Left kidney (tissue), 1 donor: Measurements from ENCODE around the gene LSR. TPM values are rescaled to one million over a fixed set of nuclear protein-coding genes. Genes with fewer than 3 reads are reported as not detected.

Experiments
- polyA plus RNA-seq: library from polyadenylated mRNA; unstranded; fragments of 120-200 nt; gene quantifications from one replicate; pipeline ENCODE4 v1.2.1, GENCODE V29; 2013; ENCODE audit not compliant: insufficient read length

The LSR gene
- polyA plus RNA-seq, 1 donor, result 46.0 TPM

Other genes with a start within 250 kb of the LSR start
- gene GRAMD1A, start 248.7 kb upstream of the LSR start, polyA plus RNA-seq, result 62.1 TPM
- 0.96 TPM for gene SCN1B, start 218.5 kb upstream of the LSR start, polyA plus RNA-seq
- gene HPN, start 207.3 kb upstream of the LSR start, polyA plus RNA-seq, result 89.0 TPM
- gene FXYD3, start 133.2 kb upstream of the LSR start, polyA plus RNA-seq, result 18.6 TPM
- gene LGI4, start 113.9 kb upstream of the LSR start, polyA plus RNA-seq, result 2.3 TPM
- gene FXYD1, start 110.2 kb upstream of the LSR start, polyA plus RNA-seq, result 18.6 TPM
- gene FXYD7, start 105.7 kb upstream of the LSR start, polyA plus RNA-seq, result 0.58 TPM
- 15.0 TPM for gene FXYD5, start 94.3 kb upstream of the LSR start, polyA plus RNA-seq
- gene FAM187B, start 20.3 kb upstream of the LSR start, polyA plus RNA-seq, result not detected
- 174 TPM for gene USF2, start 20.0 kb downstream of the LSR start, polyA plus RNA-seq
- gene HAMP, start 33.5 kb downstream of the LSR start, polyA plus RNA-seq, result 0.53 TPM
- 3.5 TPM for gene MAG, start 43.2 kb downstream of the LSR start, polyA plus RNA-seq
- 15.9 TPM for gene CD22, start 80.2 kb downstream of the LSR start, polyA plus RNA-seq
- 0.33 TPM for gene FFAR1, start 98.9 kb downstream of the LSR start, polyA plus RNA-seq
- 0.15 TPM for gene FFAR3, start 109.5 kb downstream of the LSR start, polyA plus RNA-seq
- not detected for gene GPR42, start 122.1 kb downstream of the LSR start, polyA plus RNA-seq
- gene FFAR2, start 199.3 kb downstream of the LSR start, polyA plus RNA-seq, result 0.78 TPM
- gene KRTDAP, start 241.5 kb downstream of the LSR start, polyA plus RNA-seq, result 0.52 TPM